Parathyroid adenoma (tissue), 2 donors: ENCODE results near the gene MORC1.

Source experiments
- H2AFZ ChIP-seq: fragments of 300-600 bp; sonication (generic); one replicate; pipeline ENCODE4 v1.7.0; 2017; ENCODE audit warnings: antibody characterized with exemption, mild to moderate bottlenecking
- H3K27ac ChIP-seq: fragments of 300-600 bp; sonication (generic); one replicate; pipeline ENCODE4 v1.7.0; 2017
- H3K27me3 ChIP-seq: fragments of 300-600 bp; sonication (generic); one replicate; pipeline ENCODE4 v1.7.0; 2017; ENCODE audit warnings: low read length; ENCODE audit not compliant: control insufficient read depth, insufficient read depth
- H3K36me3 ChIP-seq: fragments of 300-600 bp; sonication (generic); one replicate; pipeline ENCODE4 v1.7.0; 2017; ENCODE audit warnings: low read length; ENCODE audit not compliant: control insufficient read depth, insufficient read depth
- H3K4me1 ChIP-seq: fragments of 300-600 bp; sonication (generic); one replicate; pipeline ENCODE4 v1.7.0; 2017; ENCODE audit warnings: control low read depth
- H3K4me2 ChIP-seq: fragments of 300-600 bp; sonication (generic); one replicate; pipeline ENCODE4 v1.7.0; 2017; ENCODE audit warnings: low read length
- H3K4me3 ChIP-seq: fragments of 300-600 bp; sonication (generic); one replicate; pipeline ENCODE4 v1.7.0; 2017; ENCODE audit warnings: low read depth, low read length
- H3K79me2 ChIP-seq: fragments of 300-600 bp; sonication (generic); one replicate; pipeline ENCODE4 v1.7.0; 2017; ENCODE audit warnings: control low read depth
- H3K9ac ChIP-seq: fragments of 300-600 bp; sonication (generic); one replicate; pipeline ENCODE4 v1.7.0; 2017; ENCODE audit warnings: mild to moderate bottlenecking
- H3K9me3 ChIP-seq: fragments of 300-600 bp; sonication (generic); one replicate; pipeline ENCODE4 v1.7.0; 2017; ENCODE audit warnings: low read length; ENCODE audit not compliant: control insufficient read depth
- TF ChIP-seq, protein P1 (sequence below): fragments of 300-600 bp; sonication (generic); IDR thresholded peaks from one replicate; pipeline ENCODE4 v1.7.0; 2017; ENCODE audit warnings: antibody characterized with exemption, mild to moderate bottlenecking
- donor health status: primary hyperparathyroidism.

The MORC1 gene

DNA sequence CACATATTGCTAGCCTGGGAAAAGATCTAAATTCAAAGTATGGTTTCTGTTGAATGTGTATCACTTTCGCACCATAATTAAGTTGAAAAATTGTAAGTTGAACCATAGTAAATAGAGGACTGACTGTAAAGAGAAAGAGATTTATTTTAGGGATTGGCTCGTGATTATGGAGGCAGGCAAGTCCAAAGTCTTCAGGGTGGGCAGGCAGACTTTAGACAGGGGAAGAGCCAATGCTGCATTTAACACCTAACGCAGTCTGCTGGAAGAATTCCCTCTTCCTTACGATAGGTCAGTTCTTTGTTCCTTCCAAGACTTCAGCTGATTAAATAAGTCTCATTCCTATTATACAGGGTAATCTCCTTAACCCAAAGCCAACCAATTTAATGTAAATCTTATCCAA is 34.4 kb upstream of the MORC1 start:
- Histone ChIP-seq H2AFZ (no peak overlapping the region), H3K9ac (no peak overlapping the region), H3K27me3 (no peaks in the 10 kb centered on the region), H3K4me2 (no peak overlapping the region), H3K79me2 (no peaks in the 10 kb centered on the region), H3K36me3 (no peaks in the 10 kb centered on the region), H3K4me1 (no peaks in the 10 kb centered on the region), H3K9me3 (no peaks in the 10 kb centered on the region), H3K27ac (no peak overlapping the region), H3K4me3 (no peak overlapping the region)
- TF ChIP-seq, protein P1, sequence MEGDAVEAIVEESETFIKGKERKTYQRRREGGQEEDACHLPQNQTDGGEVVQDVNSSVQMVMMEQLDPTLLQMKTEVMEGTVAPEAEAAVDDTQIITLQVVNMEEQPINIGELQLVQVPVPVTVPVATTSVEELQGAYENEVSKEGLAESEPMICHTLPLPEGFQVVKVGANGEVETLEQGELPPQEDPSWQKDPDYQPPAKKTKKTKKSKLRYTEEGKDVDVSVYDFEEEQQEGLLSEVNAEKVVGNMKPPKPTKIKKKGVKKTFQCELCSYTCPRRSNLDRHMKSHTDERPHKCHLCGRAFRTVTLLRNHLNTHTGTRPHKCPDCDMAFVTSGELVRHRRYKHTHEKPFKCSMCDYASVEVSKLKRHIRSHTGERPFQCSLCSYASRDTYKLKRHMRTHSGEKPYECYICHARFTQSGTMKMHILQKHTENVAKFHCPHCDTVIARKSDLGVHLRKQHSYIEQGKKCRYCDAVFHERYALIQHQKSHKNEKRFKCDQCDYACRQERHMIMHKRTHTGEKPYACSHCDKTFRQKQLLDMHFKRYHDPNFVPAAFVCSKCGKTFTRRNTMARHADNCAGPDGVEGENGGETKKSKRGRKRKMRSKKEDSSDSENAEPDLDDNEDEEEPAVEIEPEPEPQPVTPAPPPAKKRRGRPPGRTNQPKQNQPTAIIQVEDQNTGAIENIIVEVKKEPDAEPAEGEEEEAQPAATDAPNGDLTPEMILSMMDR = no peak

DNA sequence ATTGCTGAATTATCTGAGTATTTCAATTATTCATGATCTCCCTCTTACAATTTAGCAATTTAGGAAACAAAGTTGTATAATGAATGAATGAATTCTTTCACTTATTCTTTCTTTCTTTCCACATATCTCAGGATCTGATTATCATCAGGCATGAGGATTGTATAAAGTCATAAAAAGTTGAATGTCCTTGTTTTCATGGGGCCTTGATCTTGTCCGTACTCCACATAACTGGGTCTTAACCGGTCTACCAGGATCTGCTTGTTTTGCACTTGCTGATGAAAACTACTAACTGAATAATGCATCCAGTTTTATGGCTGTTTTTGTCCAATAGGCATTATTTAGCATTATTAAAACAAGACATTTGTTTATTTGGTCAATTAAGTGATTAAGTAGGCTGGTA is 31.1 kb upstream of the MORC1 start:
- H3K4me1 ChIP-seq = no peaks in the 10 kb centered on the region
- no peaks in the 10 kb centered on the region for H3K9me3 ChIP-seq
- no peak overlapping the region for H3K4me2 ChIP-seq
- no peak overlapping the region for H2AFZ ChIP-seq
- no peaks in the 10 kb centered on the region for H3K27me3 ChIP-seq
- H3K9ac ChIP-seq = no peak overlapping the region
- TF ChIP-seq, protein P1 = no peak
- H3K27ac ChIP-seq = no peak overlapping the region
- no peaks in the 10 kb centered on the region for H3K36me3 ChIP-seq
- no peak overlapping the region for H3K4me3 ChIP-seq
- no peaks in the 10 kb centered on the region for H3K79me2 ChIP-seq

GRCh38 chr3:109143646-109144045 is 25.7 kb upstream of the MORC1 start:
- H2AFZ ChIP-seq = no peak overlapping the region
- no peak overlapping the region for H3K9ac ChIP-seq
- no peaks in the 10 kb centered on the region for H3K4me1 ChIP-seq
- TF ChIP-seq, protein P1 = no peak
- no peaks in the 10 kb centered on the region for H3K27me3 ChIP-seq
- H3K4me2 ChIP-seq = no peak overlapping the region
- H3K9me3 ChIP-seq = no peaks in the 10 kb centered on the region
- no peaks in the 10 kb centered on the region for H3K36me3 ChIP-seq
- no peak overlapping the region for H3K27ac ChIP-seq
- H3K4me3 ChIP-seq = no peak overlapping the region
- no peaks in the 10 kb centered on the region for H3K79me2 ChIP-seq

- H3K9ac ChIP-seq = no peak overlapping the region
- no peaks in the 10 kb centered on the region for H3K27me3 ChIP-seq
- H3K4me3 ChIP-seq = no peak overlapping the region
- no peaks in the 10 kb centered on the region for H3K36me3 ChIP-seq
- no peaks in the 10 kb centered on the region for H3K9me3 ChIP-seq
- H3K4me2 ChIP-seq = no peak overlapping the region
- TF ChIP-seq, protein P1 = no peak
- no peak overlapping the region for H3K27ac ChIP-seq
- H3K4me1 ChIP-seq = no peaks in the 10 kb centered on the region
- H2AFZ ChIP-seq = no peak overlapping the region
- H3K79me2 ChIP-seq = no peaks in the 10 kb centered on the region
These were observed 22.4 kb upstream of the MORC1 start for GRCh38 chr3:109140318-109140717.

DNA sequence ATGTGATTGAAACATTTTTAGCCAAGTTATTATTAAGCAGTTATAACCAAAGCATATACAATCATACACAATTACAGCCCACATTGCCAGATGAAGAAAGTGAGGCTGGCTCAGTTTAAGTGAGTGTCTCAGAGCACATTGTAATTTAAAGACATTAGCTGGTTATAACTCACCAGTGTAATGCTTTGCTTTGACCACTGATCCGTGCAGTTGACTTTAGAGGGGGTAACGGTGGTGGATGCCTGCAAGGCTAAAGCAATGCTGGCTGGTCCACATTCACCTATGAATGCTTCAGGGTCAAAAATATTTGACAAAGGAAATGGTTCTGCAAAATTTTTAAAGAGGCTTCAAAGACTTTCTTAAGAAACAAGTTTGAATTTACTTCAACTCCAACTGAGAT is 19.8 kb upstream of the MORC1 start:
- no peak overlapping the region for H2AFZ ChIP-seq
- TF ChIP-seq, protein P1 = no peak
- no peaks in the 10 kb centered on the region for H3K27me3 ChIP-seq
- H3K4me1 ChIP-seq = no peaks in the 10 kb centered on the region
- no peaks in the 10 kb centered on the region for H3K79me2 ChIP-seq
- no peaks in the 10 kb centered on the region for H3K9me3 ChIP-seq
- H3K27ac ChIP-seq = no peak overlapping the region
- no peak overlapping the region for H3K4me3 ChIP-seq
- H3K9ac ChIP-seq = no peak overlapping the region
- H3K4me2 ChIP-seq = no peak overlapping the region
- no peaks in the 10 kb centered on the region for H3K36me3 ChIP-seq
